ENCODE measurements around the gene FGB. TPM values are rescaled to one million over a fixed set of nuclear protein-coding genes. Genes with fewer than 3 reads are reported as not detected.

The FGB gene
- total and polyA plus RNA-seq, 2 experiments from 2014 or later: not detected

GRCh38 chr4:154529728-154530519 lies 32.9 kb upstream of the FGB start (continued):
- TF ChIP-seq, protein P1, sequence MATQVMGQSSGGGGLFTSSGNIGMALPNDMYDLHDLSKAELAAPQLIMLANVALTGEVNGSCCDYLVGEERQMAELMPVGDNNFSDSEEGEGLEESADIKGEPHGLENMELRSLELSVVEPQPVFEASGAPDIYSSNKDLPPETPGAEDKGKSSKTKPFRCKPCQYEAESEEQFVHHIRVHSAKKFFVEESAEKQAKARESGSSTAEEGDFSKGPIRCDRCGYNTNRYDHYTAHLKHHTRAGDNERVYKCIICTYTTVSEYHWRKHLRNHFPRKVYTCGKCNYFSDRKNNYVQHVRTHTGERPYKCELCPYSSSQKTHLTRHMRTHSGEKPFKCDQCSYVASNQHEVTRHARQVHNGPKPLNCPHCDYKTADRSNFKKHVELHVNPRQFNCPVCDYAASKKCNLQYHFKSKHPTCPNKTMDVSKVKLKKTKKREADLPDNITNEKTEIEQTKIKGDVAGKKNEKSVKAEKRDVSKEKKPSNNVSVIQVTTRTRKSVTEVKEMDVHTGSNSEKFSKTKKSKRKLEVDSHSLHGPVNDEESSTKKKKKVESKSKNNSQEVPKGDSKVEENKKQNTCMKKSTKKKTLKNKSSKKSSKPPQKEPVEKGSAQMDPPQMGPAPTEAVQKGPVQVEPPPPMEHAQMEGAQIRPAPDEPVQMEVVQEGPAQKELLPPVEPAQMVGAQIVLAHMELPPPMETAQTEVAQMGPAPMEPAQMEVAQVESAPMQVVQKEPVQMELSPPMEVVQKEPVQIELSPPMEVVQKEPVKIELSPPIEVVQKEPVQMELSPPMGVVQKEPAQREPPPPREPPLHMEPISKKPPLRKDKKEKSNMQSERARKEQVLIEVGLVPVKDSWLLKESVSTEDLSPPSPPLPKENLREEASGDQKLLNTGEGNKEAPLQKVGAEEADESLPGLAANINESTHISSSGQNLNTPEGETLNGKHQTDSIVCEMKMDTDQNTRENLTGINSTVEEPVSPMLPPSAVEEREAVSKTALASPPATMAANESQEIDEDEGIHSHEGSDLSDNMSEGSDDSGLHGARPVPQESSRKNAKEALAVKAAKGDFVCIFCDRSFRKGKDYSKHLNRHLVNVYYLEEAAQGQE (IDR thresholded peaks at IDR 0.05; ENCODE audit: unreplicated experiment): no peak
- TF ChIP-seq, protein P2, sequence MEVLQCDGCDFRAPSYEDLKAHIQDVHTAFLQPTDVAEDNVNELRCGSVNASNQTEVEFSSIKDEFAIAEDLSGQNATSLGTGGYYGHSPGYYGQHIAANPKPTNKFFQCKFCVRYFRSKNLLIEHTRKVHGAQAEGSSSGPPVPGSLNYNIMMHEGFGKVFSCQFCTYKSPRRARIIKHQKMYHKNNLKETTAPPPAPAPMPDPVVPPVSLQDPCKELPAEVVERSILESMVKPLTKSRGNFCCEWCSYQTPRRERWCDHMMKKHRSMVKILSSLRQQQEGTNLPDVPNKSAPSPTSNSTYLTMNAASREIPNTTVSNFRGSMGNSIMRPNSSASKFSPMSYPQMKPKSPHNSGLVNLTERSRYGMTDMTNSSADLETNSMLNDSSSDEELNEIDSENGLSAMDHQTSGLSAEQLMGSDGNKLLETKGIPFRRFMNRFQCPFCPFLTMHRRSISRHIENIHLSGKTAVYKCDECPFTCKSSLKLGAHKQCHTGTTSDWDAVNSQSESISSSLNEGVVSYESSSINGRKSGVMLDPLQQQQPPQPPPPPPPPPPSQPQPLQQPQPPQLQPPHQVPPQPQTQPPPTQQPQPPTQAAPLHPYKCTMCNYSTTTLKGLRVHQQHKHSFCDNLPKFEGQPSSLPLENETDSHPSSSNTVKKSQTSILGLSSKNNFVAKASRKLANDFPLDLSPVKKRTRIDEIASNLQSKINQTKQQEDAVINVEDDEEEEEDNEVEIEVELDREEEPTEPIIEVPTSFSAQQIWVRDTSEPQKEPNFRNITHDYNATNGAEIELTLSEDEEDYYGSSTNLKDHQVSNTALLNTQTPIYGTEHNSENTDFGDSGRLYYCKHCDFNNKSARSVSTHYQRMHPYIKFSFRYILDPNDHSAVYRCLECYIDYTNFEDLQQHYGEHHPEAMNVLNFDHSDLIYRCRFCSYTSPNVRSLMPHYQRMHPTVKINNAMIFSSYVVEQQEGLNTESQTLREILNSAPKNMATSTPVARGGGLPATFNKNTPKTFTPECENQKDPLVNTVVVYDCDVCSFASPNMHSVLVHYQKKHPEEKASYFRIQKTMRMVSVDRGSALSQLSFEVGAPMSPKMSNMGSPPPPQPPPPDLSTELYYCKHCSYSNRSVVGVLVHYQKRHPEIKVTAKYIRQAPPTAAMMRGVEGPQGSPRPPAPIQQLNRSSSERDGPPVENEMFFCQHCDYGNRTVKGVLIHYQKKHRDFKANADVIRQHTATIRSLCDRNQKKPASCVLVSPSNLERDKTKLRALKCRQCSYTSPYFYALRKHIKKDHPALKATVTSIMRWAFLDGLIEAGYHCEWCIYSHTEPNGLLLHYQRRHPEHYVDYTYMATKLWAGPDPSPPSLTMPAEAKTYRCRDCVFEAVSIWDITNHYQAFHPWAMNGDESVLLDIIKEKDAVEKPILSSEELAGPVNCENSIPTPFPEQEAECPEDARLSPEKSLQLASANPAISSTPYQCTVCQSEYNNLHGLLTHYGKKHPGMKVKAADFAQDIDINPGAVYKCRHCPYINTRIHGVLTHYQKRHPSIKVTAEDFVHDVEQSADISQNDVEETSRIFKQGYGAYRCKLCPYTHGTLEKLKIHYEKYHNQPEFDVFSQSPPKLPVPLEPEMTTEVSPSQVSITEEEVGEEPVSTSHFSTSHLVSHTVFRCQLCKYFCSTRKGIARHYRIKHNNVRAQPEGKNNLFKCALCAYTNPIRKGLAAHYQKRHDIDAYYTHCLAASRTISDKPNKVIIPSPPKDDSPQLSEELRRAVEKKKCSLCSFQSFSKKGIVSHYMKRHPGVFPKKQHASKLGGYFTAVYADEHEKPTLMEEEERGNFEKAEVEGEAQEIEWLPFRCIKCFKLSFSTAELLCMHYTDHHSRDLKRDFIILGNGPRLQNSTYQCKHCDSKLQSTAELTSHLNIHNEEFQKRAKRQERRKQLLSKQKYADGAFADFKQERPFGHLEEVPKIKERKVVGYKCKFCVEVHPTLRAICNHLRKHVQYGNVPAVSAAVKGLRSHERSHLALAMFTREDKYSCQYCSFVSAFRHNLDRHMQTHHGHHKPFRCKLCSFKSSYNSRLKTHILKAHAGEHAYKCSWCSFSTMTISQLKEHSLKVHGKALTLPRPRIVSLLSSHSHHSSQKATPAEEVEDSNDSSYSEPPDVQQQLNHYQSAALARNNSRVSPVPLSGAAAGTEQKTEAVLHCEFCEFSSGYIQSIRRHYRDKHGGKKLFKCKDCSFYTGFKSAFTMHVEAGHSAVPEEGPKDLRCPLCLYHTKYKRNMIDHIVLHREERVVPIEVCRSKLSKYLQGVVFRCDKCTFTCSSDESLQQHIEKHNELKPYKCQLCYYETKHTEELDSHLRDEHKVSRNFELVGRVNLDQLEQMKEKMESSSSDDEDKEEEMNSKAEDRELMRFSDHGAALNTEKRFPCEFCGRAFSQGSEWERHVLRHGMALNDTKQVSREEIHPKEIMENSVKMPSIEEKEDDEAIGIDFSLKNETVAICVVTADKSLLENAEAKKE (CRISPR knock-in tag; IDR thresholded peaks at IDR 0.05): no peak
- no peak for TF ChIP-seq POLR2AphosphoS5 (IDR thresholded peaks at IDR 0.05; ENCODE audit: low read depth)

GRCh38 chr4:154534296-154534695 lies 28.5 kb upstream of the FGB start:
- no peak overlapping the region for H3K27ac Mint-ChIP-seq
- TF ChIP-seq STAT1 (IDR thresholded peaks at IDR 0.05; ENCODE audit: unreplicated experiment) (no peak), ZNF331 (CRISPR knock-in tag; IDR thresholded peaks at IDR 0.05; ENCODE audit: low read depth) (no peak)

More at GRCh38 chr4:154534296-154534695, 28.5 kb upstream of the FGB start:
- Histone ChIP-seq H3F3A (replicated peaks; ENCODE audit: low read depth) (no peaks in the 10 kb centered on the region), H3K36me3 (ENCODE audit: insufficient read depth) (peaks cover 16% of the 10 kb centered on the region; the same call in 1 of the 2 replicates), H4K20me1 (replicated peaks; ENCODE audit: insufficient read depth) (peaks cover 4% of the 10 kb centered on the region; the same call in 1 of the 2 replicates), H3K4me3 (no peak overlapping the region), H3K27me3 (ENCODE audit: insufficient read depth) (no peaks in the 10 kb centered on the region), H2AFZ (no peak overlapping the region), H3K4me2 (no peak overlapping the region), H3K4me1 (ENCODE audit: insufficient read depth) (no peaks in the 10 kb centered on the region), H3K79me2 (replicated peaks; ENCODE audit: insufficient read depth) (no peaks in the 10 kb centered on the region), H3K27ac (ENCODE audit: low read depth) (no peak overlapping the region), H3K9me2 (ENCODE audit: insufficient read depth) (no peaks in the 10 kb centered on the region)
- Mint-ChIP-seq H3K4me3 (no peak overlapping the region), H3K4me1 (no peaks in the 10 kb centered on the region; the same call in 2 of the 3 replicates), H3K27me3 (ENCODE audit: insufficient read depth, low read depth, poor library complexity) (no peaks in the 10 kb centered on the region), H3K9me3 (no peaks in the 10 kb centered on the region), H3K36me3 (ENCODE audit: low read depth) (peaks cover 10% of the 10 kb centered on the region)
- ATAC-seq (no peak), DNase-seq (ENCODE audit: low spot score) (no peak)

All from GM23338 (cell line).